Measurements from ENCODE around the gene PCK1. TPM values are rescaled to one million over a fixed set of nuclear protein-coding genes. Genes with fewer than 3 reads are reported as not detected.

The PCK1 gene
- total and polyA plus RNA-seq, 8 donors: 0.12 to 311 (median 0.67) TPM

- peaks cover 12 to 34% (median 23%) of the 10 kb centered on the region in 4 donors for H3K4me1 ChIP-seq
- 75 to 84% (median 78%) methylated on average over 12 to 13 of the region's 13 CpGs for WGBS, 5 donors
- peaks cover 0 to 70% (median 28%) of the 10 kb centered on the region in 3 donors for H3K27me3 ChIP-seq
- H3K36me3 ChIP-seq: no peaks in the 10 kb centered on the region
- no peaks in the 10 kb centered on the region for H3K9me3 ChIP-seq
- no peak for DNase-seq
- TF ChIP-seq POLR2A (IDR thresholded peaks at IDR 0.05) (no peak), EP300 (IDR thresholded peaks at IDR 0.05) (no peak), CTCF (IDR thresholded peaks at IDR 0.05) (no peak), POLR2AphosphoS5 (IDR thresholded peaks at IDR 0.05) (no peak)
- no peak overlapping the region for H3K4me3 ChIP-seq
- intact Hi-C loops (cut with DNase I; ENCODE audit: low total_unique reads): no loop called here
- H3K27ac ChIP-seq: peak overlapping the region in 3 of 5 donors; percentile 71 to 86 (median 83)
Measured at GRCh38 chr20:57580478-57581201, 19.7 kb downstream of the PCK1 start.

- Histone ChIP-seq H3K27ac (peak overlapping the region in 4 of 5 donors; percentile 69 to 86 (median 77)), H3K9me3 (no peaks in the 10 kb centered on the region), H3K36me3 (no peaks in the 10 kb centered on the region), H3K4me1 (peaks cover 12 to 39% (median 26%) of the 10 kb centered on the region in 4 donors), H3K27me3 (peaks cover 0 to 73% (median 28%) of the 10 kb centered on the region in 3 donors), H3K4me3 (no peak overlapping the region)
- intact Hi-C loops (cut with DNase I; ENCODE audit: low total_unique reads): no loop called here
- TF ChIP-seq CTCF (IDR thresholded peaks at IDR 0.05) (no peak), EP300 (IDR thresholded peaks at IDR 0.05) (no peak), POLR2AphosphoS5 (IDR thresholded peaks at IDR 0.05) (peak in 2 of 3 donors; percentile 29 to 43), POLR2A (IDR thresholded peaks at IDR 0.05) (no peak)
- DNase-seq: no peak
- 69 to 81% (median 73%) methylated on average over 14 of the region's 14 CpGs for WGBS, 5 donors
Measured at GRCh38 chr20:57581202-57582028, 20.5 kb downstream of the PCK1 start.

- Histone ChIP-seq H3K36me3 (no peaks in the 10 kb centered on the region), H3K4me3 (no peak overlapping the region), H3K9me3 (peaks cover 0 to under 1% (median 0%) of the 10 kb centered on the region in 4 donors), H3K27ac (peak overlapping the region in 4 of 5 donors; percentile 69 to 86 (median 77)), H3K4me1 (peaks cover 12 to 40% (median 26%) of the 10 kb centered on the region in 4 donors), H3K27me3 (peaks cover 0 to 68% (median 28%) of the 10 kb centered on the region in 3 donors)
- WGBS, 5 donors: 71 to 80% (median 74%) methylated on average over 5 of the region's 5 CpGs
- intact Hi-C loops (cut with DNase I; ENCODE audit: low total_unique reads): no loop called here
- TF ChIP-seq POLR2A (IDR thresholded peaks at IDR 0.05) (no peak), CTCF (IDR thresholded peaks at IDR 0.05) (no peak), POLR2AphosphoS5 (IDR thresholded peaks at IDR 0.05) (no peak), EP300 (IDR thresholded peaks at IDR 0.05) (no peak)
- DNase-seq: no peak
Measured at GRCh38 chr20:57582029-57582378, 21.1 kb downstream of the PCK1 start.

Data from stomach (tissue), 9 donors.